Measurements from ENCODE around the gene PTPRT. TPM values are rescaled to one million over a fixed set of nuclear protein-coding genes. Genes with fewer than 3 reads are reported as not detected.

Gene PTPRT
- total RNA-seq, 1 donor from 2014 or later = not detected

DNA sequence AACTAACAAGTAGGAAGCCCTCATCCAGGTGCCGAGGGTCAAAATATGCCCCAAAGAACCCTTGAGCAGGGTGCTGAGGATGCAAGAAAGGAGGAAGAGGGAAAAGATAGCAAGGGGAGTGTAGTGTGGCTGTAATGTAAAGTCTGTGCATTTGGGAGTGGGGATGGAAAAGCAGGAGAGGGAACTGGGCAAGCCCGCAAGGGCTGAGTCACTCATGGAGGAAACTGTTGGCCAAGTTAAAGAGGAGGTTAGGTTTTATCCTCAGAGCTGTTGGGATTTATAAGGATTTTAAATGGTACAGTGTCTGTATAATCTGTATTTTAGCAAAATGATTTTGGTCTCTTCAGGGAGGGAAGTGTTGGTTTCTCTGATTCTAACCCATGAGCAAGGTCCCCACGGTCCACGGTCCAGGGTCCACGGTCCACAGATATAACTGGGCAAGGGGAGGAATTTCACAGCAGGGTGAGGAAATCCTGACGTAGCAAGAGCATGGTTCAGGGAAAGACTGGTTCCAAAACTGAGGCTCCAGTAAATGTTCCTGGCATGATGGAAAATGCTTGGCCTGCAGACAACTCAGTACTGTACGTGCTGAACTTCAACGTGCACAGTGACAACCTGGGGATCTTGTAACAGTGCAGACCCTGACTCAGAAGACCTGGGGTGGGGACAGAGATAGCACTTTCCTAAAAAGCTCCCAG, 759.8 kb downstream of the PTPRT start:
- DNase-seq (ENCODE audit: low spot score) = no peak
- Mint-ChIP-seq H3K27ac (no peak overlapping the region), H3K36me3 (ENCODE audit: low read depth) (no peaks in the 10 kb centered on the region)

DNA sequence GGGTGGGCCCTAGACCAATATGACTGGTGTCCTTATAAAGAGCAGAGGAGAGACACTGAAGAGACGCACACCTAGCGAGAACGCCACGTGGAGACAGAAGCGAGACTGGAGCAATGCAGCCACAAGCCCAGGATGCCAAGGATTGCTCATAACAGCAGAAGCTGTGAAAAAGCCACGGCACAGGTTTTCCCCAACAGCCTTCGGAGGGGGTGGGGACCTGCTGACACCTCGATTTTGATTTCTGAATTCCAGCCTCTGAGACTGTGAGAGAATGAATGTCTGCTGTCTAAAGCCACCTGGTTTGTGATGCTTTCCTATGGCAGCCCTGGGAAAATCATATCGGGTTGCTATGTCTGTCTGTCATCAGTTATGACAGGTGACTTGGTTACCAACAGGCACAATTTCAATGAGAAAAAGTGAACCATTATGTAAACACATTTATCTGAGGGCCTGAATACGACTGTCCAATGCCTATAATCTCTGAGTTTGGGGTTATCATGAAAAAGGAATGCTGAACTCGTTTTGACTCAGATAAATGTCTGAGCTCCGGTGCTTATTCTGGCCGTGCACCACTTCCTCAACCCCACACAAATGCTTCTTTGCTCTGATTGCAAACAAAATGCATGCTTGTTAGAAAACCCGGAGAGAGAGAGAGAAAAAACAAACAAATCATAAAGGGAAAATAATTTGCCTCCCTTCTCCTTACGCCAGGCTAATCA, 769.7 kb downstream of the PTPRT start:
- intact Hi-C loops (cut with micrococcal nuclease) = no loop called here
- no peak overlapping the region for H3K27ac Mint-ChIP-seq
- DNase-seq (ENCODE audit: low spot score) = no peak
- H3K36me3 Mint-ChIP-seq (ENCODE audit: low read depth) = no peaks in the 10 kb centered on the region
- peaks cover 5% of the 10 kb centered on the region for H3K9me3 Mint-ChIP-seq
- no peaks in the 10 kb centered on the region for H3K4me1 Mint-ChIP-seq (ENCODE audit: low read depth)
- no peak overlapping the region for H3K4me3 Mint-ChIP-seq (ENCODE audit: low read depth)
- H3K27me3 Mint-ChIP-seq (ENCODE audit: low read depth) = no peaks in the 10 kb centered on the region

More for the DNA sequence above, 759.8 kb downstream of the PTPRT start:
- Mint-ChIP-seq H3K4me1 (ENCODE audit: low read depth) (no peaks in the 10 kb centered on the region), H3K27me3 (ENCODE audit: low read depth) (no peaks in the 10 kb centered on the region), H3K4me3 (ENCODE audit: low read depth) (no peak overlapping the region), H3K9me3 (peaks cover 22% of the 10 kb centered on the region)
- intact Hi-C loops (cut with micrococcal nuclease) = no loop called here

DNA sequence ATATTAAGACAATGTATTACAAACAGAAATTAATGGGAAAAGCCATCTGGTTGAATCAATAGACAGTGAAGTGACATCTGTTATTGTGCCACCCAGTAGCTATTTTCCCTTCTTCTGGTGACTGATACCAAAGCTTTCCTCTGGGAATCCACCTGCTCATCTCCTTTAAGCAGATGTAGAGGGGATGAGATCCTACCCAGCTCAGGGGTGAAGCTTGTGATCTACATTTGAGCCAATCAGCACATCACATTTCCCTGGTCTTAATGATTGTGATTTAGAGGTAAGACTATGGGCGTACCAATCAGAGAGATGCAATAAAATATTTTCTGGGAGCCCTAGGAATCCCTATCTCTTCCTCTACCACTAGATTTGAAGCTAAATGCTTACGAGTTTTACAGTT, 782.9 kb downstream of the PTPRT start:
- H3K4me1 Mint-ChIP-seq (ENCODE audit: low read depth) = no peaks in the 10 kb centered on the region
- no peaks in the 10 kb centered on the region for H3K27me3 Mint-ChIP-seq (ENCODE audit: low read depth)
- intact Hi-C loops (cut with micrococcal nuclease) = no loop called here
- H3K36me3 Mint-ChIP-seq (ENCODE audit: low read depth) = no peaks in the 10 kb centered on the region
- no peak overlapping the region for H3K4me3 Mint-ChIP-seq (ENCODE audit: low read depth)
- peaks cover 7% of the 10 kb centered on the region for H3K9me3 Mint-ChIP-seq
- no peak overlapping the region for H3K27ac Mint-ChIP-seq
- DNase-seq (ENCODE audit: low spot score) = no peak

DNA sequence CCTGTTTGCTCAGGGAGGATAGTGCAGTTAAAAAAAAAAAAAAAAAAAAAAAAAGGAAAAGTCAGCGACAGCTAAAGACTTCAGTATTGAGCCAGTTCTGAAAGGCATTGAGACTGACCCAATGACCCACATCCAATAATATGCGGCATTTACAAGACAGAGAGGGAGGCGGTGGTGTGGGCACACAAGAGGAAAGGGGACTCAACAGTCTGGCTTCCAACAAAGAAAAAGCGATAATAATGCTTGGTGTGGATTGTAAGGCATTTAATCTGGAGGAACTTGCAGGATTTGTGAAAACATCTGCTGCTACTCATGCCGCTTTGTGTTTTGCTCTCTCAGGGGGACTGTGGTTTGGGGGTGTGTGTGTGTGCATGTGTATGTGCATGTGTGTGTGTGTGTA, 787.3 kb downstream of the PTPRT start:
- Mint-ChIP-seq H3K9me3 (peaks cover 14% of the 10 kb centered on the region), H3K4me3 (ENCODE audit: low read depth) (no peak overlapping the region), H3K27me3 (ENCODE audit: low read depth) (no peaks in the 10 kb centered on the region), H3K36me3 (ENCODE audit: low read depth) (no peaks in the 10 kb centered on the region), H3K27ac (no peak overlapping the region), H3K4me1 (ENCODE audit: low read depth) (no peaks in the 10 kb centered on the region)
- no peak for DNase-seq (ENCODE audit: low spot score)
- intact Hi-C loops (cut with micrococcal nuclease) = no loop called here

DNA sequence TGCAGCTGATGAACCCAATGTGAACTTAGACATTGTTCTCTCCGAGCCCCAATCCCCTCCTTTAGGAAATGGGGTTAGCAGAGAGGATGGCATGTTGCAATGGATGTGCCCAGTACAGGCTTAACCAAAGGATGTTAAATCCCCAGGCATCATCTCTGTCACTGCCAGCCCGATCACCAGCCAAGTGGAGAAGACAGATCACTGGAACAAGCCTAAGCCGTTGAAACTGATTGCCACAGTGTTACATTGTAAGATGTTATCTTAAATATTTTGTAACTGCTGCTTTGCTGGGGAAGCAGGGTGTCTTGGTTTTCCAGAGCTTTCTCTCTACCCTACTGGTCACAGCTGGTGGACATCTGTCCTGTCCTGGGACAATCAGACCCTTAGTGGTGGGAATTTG, 788.1 kb downstream of the PTPRT start:
- peaks cover 14% of the 10 kb centered on the region for H3K9me3 Mint-ChIP-seq
- intact Hi-C loops (cut with micrococcal nuclease) = no loop called here
- DNase-seq (ENCODE audit: low spot score) = no peak
- no peaks in the 10 kb centered on the region for H3K36me3 Mint-ChIP-seq (ENCODE audit: low read depth)
- H3K4me3 Mint-ChIP-seq (ENCODE audit: low read depth) = no peak overlapping the region
- no peak overlapping the region for H3K27ac Mint-ChIP-seq
- H3K27me3 Mint-ChIP-seq (ENCODE audit: low read depth) = no peaks in the 10 kb centered on the region
- no peaks in the 10 kb centered on the region for H3K4me1 Mint-ChIP-seq (ENCODE audit: low read depth)

DNA sequence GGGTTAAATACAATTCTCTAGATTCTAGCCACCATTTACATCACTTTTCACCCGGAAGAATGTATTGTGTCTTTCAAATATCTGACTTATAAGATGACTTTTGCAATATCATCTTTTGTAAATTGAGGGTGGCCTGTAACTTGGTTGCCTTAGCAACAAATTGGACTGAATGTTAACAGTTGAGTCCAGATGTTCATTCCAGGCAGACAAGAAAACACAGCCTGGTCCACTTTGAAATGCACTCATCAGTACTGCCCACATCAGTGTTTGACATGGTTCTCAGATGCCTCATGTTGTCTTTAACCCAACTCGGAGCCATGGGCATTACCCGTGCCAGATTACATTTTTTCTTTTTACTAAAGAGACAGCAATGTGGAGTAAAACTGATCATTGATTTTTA, 789.9 kb downstream of the PTPRT start:
- intact Hi-C loops (cut with micrococcal nuclease) = no loop called here
- Mint-ChIP-seq H3K27me3 (ENCODE audit: low read depth) (no peaks in the 10 kb centered on the region), H3K36me3 (ENCODE audit: low read depth) (no peaks in the 10 kb centered on the region), H3K9me3 (peaks cover 14% of the 10 kb centered on the region), H3K4me3 (ENCODE audit: low read depth) (no peak overlapping the region), H3K4me1 (ENCODE audit: low read depth) (no peaks in the 10 kb centered on the region), H3K27ac (no peak overlapping the region)
- DNase-seq (ENCODE audit: low spot score) = no peak

DNA sequence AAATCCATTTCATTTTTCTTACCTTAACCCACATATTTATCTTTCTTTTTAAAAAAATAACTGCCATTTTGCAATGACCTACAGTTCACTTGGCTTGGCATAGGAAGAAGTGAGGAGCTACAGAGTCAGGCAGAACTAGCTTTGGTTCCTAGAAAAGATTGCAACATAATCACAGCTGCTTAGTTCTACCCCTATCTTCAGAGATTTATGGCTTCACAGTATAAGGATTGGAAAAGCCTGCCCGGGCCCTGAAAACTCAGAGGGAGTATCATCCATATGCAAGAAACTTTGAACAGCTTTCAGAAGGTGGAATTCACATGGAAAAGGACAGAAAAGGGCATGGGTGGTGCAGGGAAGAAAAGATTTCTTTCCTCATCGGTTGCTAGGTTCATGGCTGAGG, 797.3 kb downstream of the PTPRT start:
- Mint-ChIP-seq H3K9me3 (peaks cover 7% of the 10 kb centered on the region), H3K4me1 (ENCODE audit: low read depth) (no peaks in the 10 kb centered on the region), H3K36me3 (ENCODE audit: low read depth) (no peaks in the 10 kb centered on the region), H3K27ac (no peak overlapping the region), H3K27me3 (ENCODE audit: low read depth) (no peaks in the 10 kb centered on the region), H3K4me3 (ENCODE audit: low read depth) (no peak overlapping the region)
- no peak for DNase-seq (ENCODE audit: low spot score)
- intact Hi-C loops (cut with micrococcal nuclease) = no loop called here

DNA sequence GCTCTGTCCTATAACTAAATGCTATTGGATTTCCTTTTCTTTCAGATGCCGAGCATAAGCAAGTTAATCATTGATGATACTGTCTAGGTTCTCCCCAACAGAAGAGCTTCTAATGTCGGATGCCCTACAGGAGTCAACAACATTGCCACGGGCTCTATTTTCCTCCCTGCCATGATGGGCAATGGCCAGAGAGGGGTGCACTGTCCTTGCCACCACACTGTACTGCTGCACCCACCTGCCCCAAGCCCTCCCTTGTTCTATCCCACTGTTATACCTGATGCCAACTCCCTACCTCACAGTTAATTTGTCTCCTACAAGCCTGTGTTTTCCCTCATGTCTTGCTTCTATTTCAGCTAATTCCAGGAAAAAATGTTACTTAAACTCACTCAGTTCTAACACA, 797.9 kb downstream of the PTPRT start:
- H3K36me3 Mint-ChIP-seq (ENCODE audit: low read depth) = no peaks in the 10 kb centered on the region
- no peak overlapping the region for H3K4me3 Mint-ChIP-seq (ENCODE audit: low read depth)
- DNase-seq (ENCODE audit: low spot score) = no peak
- no peaks in the 10 kb centered on the region for H3K4me1 Mint-ChIP-seq (ENCODE audit: low read depth)
- intact Hi-C loops (cut with micrococcal nuclease) = no loop called here
- H3K27ac Mint-ChIP-seq = no peak overlapping the region
- peaks cover 9% of the 10 kb centered on the region for H3K9me3 Mint-ChIP-seq
- no peaks in the 10 kb centered on the region for H3K27me3 Mint-ChIP-seq (ENCODE audit: low read depth)

DNA sequence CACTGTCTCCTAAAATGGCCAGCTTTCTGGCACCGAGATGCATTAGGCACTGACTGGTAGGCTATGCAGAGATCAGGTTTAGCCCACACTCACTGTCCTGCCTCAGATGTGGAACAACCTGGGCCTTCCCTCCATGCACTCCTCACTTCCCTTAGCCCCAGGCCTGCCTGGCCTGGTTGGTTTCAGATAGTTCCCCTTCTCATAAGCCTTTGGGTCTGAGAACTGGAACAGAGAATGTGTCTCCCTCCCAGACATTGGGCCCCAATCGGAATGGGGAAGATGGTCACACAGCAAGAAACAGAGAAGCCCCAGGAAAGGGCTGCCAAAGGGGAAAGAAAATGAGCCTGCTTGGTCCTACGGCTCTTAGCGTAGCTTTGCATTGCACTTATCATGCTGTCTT, 809.4 kb downstream of the PTPRT start:
- H3K4me1 Mint-ChIP-seq (ENCODE audit: low read depth) = no peaks in the 10 kb centered on the region
- H3K9me3 Mint-ChIP-seq = peaks cover 6% of the 10 kb centered on the region
- H3K27me3 Mint-ChIP-seq (ENCODE audit: low read depth) = no peaks in the 10 kb centered on the region
- intact Hi-C loops (cut with micrococcal nuclease) = no loop called here
- no peaks in the 10 kb centered on the region for H3K36me3 Mint-ChIP-seq (ENCODE audit: low read depth)
- H3K27ac Mint-ChIP-seq = no peak overlapping the region
- H3K4me3 Mint-ChIP-seq (ENCODE audit: low read depth) = no peak overlapping the region
- no peak for DNase-seq (ENCODE audit: low spot score)

DNA sequence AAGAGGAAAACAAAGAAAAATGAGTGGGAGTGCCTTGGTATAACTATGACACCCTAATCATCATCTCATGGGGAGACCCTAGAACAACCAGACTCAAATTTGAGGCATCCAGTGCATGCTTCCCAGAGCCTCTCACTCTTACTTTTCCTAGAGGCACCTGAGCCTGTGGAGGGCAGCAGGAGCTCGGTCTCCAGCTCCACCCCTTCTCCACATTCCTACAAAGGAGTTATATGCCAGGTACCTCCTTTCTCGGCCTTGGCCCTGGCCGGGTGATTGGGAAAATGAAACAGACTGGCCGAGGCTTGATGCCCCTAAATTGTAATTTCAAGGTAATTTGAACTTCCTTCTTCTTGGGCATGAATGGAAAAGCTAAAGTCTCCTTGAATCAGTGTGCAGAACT, 810.3 kb downstream of the PTPRT start:
- peaks cover 6% of the 10 kb centered on the region for H3K9me3 Mint-ChIP-seq
- H3K4me3 Mint-ChIP-seq (ENCODE audit: low read depth) = no peak overlapping the region
- intact Hi-C loops (cut with micrococcal nuclease) = no loop called here
- no peaks in the 10 kb centered on the region for H3K36me3 Mint-ChIP-seq (ENCODE audit: low read depth)
- DNase-seq (ENCODE audit: low spot score) = no peak
- H3K4me1 Mint-ChIP-seq (ENCODE audit: low read depth) = no peaks in the 10 kb centered on the region
- H3K27me3 Mint-ChIP-seq (ENCODE audit: low read depth) = no peaks in the 10 kb centered on the region
- H3K27ac Mint-ChIP-seq = no peak overlapping the region

DNA sequence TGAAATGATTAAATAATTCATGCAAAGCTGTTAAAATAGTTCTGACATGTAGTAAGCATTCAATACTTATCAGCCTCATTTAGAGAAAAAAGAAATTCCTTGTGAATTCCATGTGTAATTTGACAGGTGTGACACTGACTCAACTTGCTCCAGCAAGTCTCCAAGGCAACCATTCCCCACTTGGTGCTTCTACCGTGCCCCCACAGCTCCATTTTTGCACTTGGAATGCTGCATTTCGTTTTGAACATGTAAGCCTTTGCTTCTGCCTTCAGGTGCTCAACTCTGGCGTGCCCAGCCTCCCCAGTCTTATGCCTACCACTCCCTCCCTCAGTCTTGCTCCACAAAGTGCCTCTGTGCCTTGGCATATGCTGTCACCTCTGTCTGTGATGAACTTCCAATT, 810.9 kb downstream of the PTPRT start:
- Mint-ChIP-seq H3K36me3 (ENCODE audit: low read depth) (no peaks in the 10 kb centered on the region), H3K27me3 (ENCODE audit: low read depth) (no peaks in the 10 kb centered on the region), H3K4me1 (ENCODE audit: low read depth) (no peaks in the 10 kb centered on the region), H3K27ac (no peak overlapping the region), H3K4me3 (ENCODE audit: low read depth) (no peak overlapping the region), H3K9me3 (peaks cover 6% of the 10 kb centered on the region)
- intact Hi-C loops (cut with micrococcal nuclease) = no loop called here
- DNase-seq (ENCODE audit: low spot score) = no peak

DNA sequence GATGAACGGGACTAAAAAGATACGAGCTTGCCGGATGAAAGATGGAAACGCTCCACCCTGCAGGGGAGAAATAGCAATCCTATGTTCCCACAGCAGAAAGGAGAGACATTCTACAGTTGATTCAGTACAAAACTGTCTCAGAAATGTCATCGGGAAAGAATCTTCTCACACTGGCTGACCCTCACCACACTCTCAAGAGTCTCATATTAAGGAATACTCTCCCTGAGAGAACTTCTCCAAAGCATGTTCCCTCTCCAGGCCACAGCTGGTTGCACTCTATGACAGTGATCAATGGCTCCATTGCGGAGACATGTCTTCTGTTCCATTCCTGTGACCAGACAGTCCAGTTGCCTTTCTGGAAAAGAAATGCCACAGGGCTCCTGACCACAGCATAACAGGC, 813.6 kb downstream of the PTPRT start:
- no peaks in the 10 kb centered on the region for H3K27me3 Mint-ChIP-seq (ENCODE audit: low read depth)
- H3K4me1 Mint-ChIP-seq (ENCODE audit: low read depth) = no peaks in the 10 kb centered on the region
- DNase-seq (ENCODE audit: low spot score) = no peak
- intact Hi-C loops (cut with micrococcal nuclease) = no loop called here
- H3K9me3 Mint-ChIP-seq = peaks cover 6% of the 10 kb centered on the region
- no peaks in the 10 kb centered on the region for H3K36me3 Mint-ChIP-seq (ENCODE audit: low read depth)
- no peak overlapping the region for H3K4me3 Mint-ChIP-seq (ENCODE audit: low read depth)
- no peak overlapping the region for H3K27ac Mint-ChIP-seq

DNA sequence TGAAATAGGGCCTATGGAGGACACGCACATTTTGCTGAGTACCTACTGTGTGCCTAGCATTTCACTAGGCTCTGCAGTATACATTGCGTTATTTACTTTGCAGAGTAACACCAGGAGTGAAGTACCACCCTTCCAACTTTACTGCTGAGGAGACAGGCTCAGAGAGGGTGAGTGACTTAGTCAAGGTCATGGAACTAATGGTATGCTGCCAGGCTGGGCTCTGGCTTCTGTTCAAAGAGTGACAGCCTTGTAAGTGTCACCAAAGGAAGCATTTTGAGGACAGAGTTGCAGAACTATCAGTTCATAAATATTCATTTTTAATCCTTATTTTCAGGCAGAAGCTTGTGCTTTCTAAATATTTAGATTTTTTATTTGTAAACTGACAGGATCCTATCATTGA, 816.7 kb downstream of the PTPRT start:
- Mint-ChIP-seq H3K27me3 (ENCODE audit: low read depth) (no peaks in the 10 kb centered on the region), H3K4me1 (ENCODE audit: low read depth) (no peaks in the 10 kb centered on the region), H3K4me3 (ENCODE audit: low read depth) (no peak overlapping the region), H3K27ac (no peak overlapping the region), H3K36me3 (ENCODE audit: low read depth) (no peaks in the 10 kb centered on the region), H3K9me3 (peaks cover 6% of the 10 kb centered on the region)
- DNase-seq (ENCODE audit: low spot score) = no peak
- intact Hi-C loops (cut with micrococcal nuclease) = no loop called here
